Measurements from ENCODE around the gene SLC35F1. TPM values are rescaled to one million over a fixed set of nuclear protein-coding genes. Genes with fewer than 3 reads are reported as not detected.

Gene SLC35F1
- total RNA-seq, 4 donors from 2014 or later: 0.17 to 1.5 (median 1.3) TPM

DNA sequence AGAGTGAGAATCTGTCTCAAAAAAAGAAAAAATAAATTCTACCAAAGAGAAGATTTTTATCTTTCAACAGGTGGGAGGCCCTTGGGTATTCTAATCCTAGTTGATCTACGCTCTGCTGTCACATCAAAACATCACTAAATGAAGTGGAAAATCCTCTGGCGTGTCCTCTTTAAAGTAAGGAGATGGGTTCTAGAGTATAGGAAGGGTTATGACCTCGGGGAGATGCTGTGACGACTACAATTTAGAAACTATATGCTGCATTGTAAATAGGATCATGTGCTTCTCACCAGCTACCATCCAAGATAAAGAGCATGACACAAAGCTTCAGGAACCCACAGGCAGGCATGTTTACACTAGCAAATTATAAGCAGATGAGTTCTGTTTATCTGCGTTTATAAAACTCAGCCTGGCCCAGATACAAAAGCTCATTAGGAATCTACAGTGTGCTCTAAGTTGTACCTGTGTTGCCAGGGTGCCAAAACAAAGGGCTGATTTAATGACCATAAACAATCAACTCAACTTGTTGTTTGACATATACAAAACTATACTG, 443.9 kb downstream of the SLC35F1 start:
- TF ChIP-seq CTCF (IDR thresholded peaks at IDR 0.05; ENCODE audit: low read depth): no peak

- no peak for TF ChIP-seq CTCF (IDR thresholded peaks at IDR 0.05; ENCODE audit: low read depth)
These were observed 446.5 kb downstream of the SLC35F1 start for GRCh38 chr6:118353564-118353963.

- no peak for TF ChIP-seq CTCF (IDR thresholded peaks at IDR 0.05; ENCODE audit: low read depth)
These were observed 447.6 kb downstream of the SLC35F1 start for GRCh38 chr6:118354641-118355040.

GRCh38 chr6:118356054-118356453, 449.0 kb downstream of the SLC35F1 start:
- no peak for TF ChIP-seq CTCF (IDR thresholded peaks at IDR 0.05; ENCODE audit: low read depth)

- TF ChIP-seq CTCF (IDR thresholded peaks at IDR 0.05; ENCODE audit: low read depth): no peak
These were observed 449.6 kb downstream of the SLC35F1 start for GRCh38 chr6:118356686-118357085.

Other genes starting within 250 kb of the SLC35F1 start
- gene NUS1, start 231.8 kb upstream of the SLC35F1 start, total RNA-seq: 10 to 100 TPM; 17.2 to 39.5 (median 25.1) TPM